ENCODE data around the gene PPAN.

The PPAN gene

GRCh38 chr19:10114651-10115391, 8.7 kb downstream of the PPAN start:
- DNase-seq = no peak

GRCh38 chr19:10115392-10116084, 9.4 kb downstream of the PPAN start:
- DNase-seq = no peak

- no peak for DNase-seq
Measured at GRCh38 chr19:10116085-10116865, 10.1 kb downstream of the PPAN start.

GRCh38 chr19:10116866-10117616, 10.9 kb downstream of the PPAN start:
- no peak for DNase-seq

GRCh38 chr19:10118960-10119359, 12.8 kb downstream of the PPAN start:
- no peak for DNase-seq

GRCh38 chr19:10120538-10121189, 14.5 kb downstream of the PPAN start:
- DNase-seq = no peak

- DNase-seq = no peak
Measured at GRCh38 chr19:10122045-10122444, 15.9 kb downstream of the PPAN start.

GRCh38 chr19:10124429-10124828, 18.3 kb downstream of the PPAN start:
- DNase-seq = no peak

- DNase-seq = no peak
Measured at GRCh38 chr19:10126213-10126639, 20.1 kb downstream of the PPAN start.

- no peak for DNase-seq
Measured at GRCh38 chr19:10132905-10133304, 26.7 kb downstream of the PPAN start.

- DNase-seq = no peak
Measured at GRCh38 chr19:10133596-10133995, 27.4 kb downstream of the PPAN start.

GRCh38 chr19:10134040-10134439, 27.9 kb downstream of the PPAN start:
- no peak for DNase-seq

GRCh38 chr19:10135551-10136334, 29.6 kb downstream of the PPAN start:
- no peak for DNase-seq

- DNase-seq = no peak
Measured at GRCh38 chr19:10136936-10137335, 30.8 kb downstream of the PPAN start.

GRCh38 chr19:10137751-10138682, 31.9 kb downstream of the PPAN start:
- DNase-seq = no peak

GRCh38 chr19:10138879-10139795, 33.0 kb downstream of the PPAN start:
- no peak for DNase-seq

GRCh38 chr19:10139952-10140351, 33.8 kb downstream of the PPAN start:
- no peak for DNase-seq

- no peak for DNase-seq
Measured at GRCh38 chr19:10141479-10141878, 35.3 kb downstream of the PPAN start.

GRCh38 chr19:10141973-10142372, 35.8 kb downstream of the PPAN start:
- DNase-seq = no peak
